Measurements from ENCODE around the gene RASAL1. TPM values are rescaled to one million over a fixed set of nuclear protein-coding genes. Genes with fewer than 3 reads are reported as not detected.
A peak's percentile ranks its signal among the peaks of the same experiment; 100 is the strongest.

Gene RASAL1
- total and polyA plus RNA-seq, 8 donors, result 0.79 to 12.1 (median 2.6) TPM

GRCh38 chr12:113059071-113059595 is 76.4 kb downstream of the RASAL1 start:
- TF ChIP-seq CTCF (IDR thresholded peaks at IDR 0.05), result no peak
- intact Hi-C loops (cut with DNase I), result loop anchor here in 1 of 3 donors (10.0 kb wide), 1 partner anchor 96 kb away; no protein-coding TSS in a partner anchor
- no peaks in the 10 kb centered on the region for H3K9me3 ChIP-seq
- DNase-seq (no peak), FAIRE-seq (no peak), ATAC-seq (no peak)
- H3K36me3 ChIP-seq, result no peaks in the 10 kb centered on the region
- H3K4me3 ChIP-seq, result no peak overlapping the region
- WGBS, 2 donors, result 81 to 89% methylated on average over 8 of the region's 8 CpGs
- no peaks in the 10 kb centered on the region for H3K4me1 ChIP-seq
- no peaks in the 10 kb centered on the region for H3K27me3 ChIP-seq
- H3K27ac ChIP-seq, result no peak overlapping the region

- DNase-seq (no peak), ATAC-seq (no peak), FAIRE-seq (no peak)
- Histone ChIP-seq H3K9me3 (no peaks in the 10 kb centered on the region), H3K27ac (no peak overlapping the region), H3K4me1 (no peaks in the 10 kb centered on the region), H3K27me3 (no peaks in the 10 kb centered on the region), H3K4me3 (no peak overlapping the region), H3K36me3 (no peaks in the 10 kb centered on the region)
- intact Hi-C loops (cut with DNase I), result loop anchor here in 1 of 3 donors (10.0 kb wide), 1 partner anchor 96 kb away; no protein-coding TSS in a partner anchor
- WGBS, 2 donors, result 88 to 97% methylated on average over 1 of the region's 1 CpG
- no peak for TF ChIP-seq CTCF (IDR thresholded peaks at IDR 0.05)
Measured at GRCh38 chr12:113058553-113058952, 77.0 kb downstream of the RASAL1 start.

- H3K9me3 ChIP-seq, result no peaks in the 10 kb centered on the region
- no peak for TF ChIP-seq CTCF (IDR thresholded peaks at IDR 0.05)
- no peaks in the 10 kb centered on the region for H3K36me3 ChIP-seq
- WGBS, 2 donors, result 76 to 80% methylated on average over 39 to 44 of the region's 44 CpGs
- no peaks in the 10 kb centered on the region for H3K4me1 ChIP-seq
- peak overlapping the region in 1 of 4 donors; percentile 28 for H3K27ac ChIP-seq
- DNase-seq, result peak in 2 of 6 donors; percentile 56 to 71
- intact Hi-C loops (cut with DNase I), result loop anchor here in 1 of 3 donors (10.0 kb wide), 1 partner anchor 97 kb away; no protein-coding TSS in a partner anchor
- no peaks in the 10 kb centered on the region for H3K27me3 ChIP-seq
- ATAC-seq, result peak in 2 of 4 donors; percentile 15 to 32
- H3K4me3 ChIP-seq, result peak overlapping the region in 3 of 4 donors; percentile 34 to 65 (median 51)
- no peak for FAIRE-seq
Measured at GRCh38 chr12:113057565-113058485, 77.7 kb downstream of the RASAL1 start.

- peak; percentile 71 to 81 (median 79) for ATAC-seq
- intact Hi-C loops (cut with DNase I), result loop anchor here in 1 of 3 donors (10.0 kb wide), 1 partner anchor 98 kb away; no protein-coding TSS in a partner anchor
- FAIRE-seq, result no peak
- no peak for TF ChIP-seq CTCF (IDR thresholded peaks at IDR 0.05)
- no peaks in the 10 kb centered on the region for H3K9me3 ChIP-seq
- H3K4me3 ChIP-seq, result peak within 1 kb of the TSS; percentile 34 to 65 (median 52)
- no peaks in the 10 kb centered on the region for H3K36me3 ChIP-seq
- WGBS, 2 donors, result 2% methylated on average over 60 to 94 of the region's 94 CpGs
- no peaks in the 10 kb centered on the region for H3K4me1 ChIP-seq
- peak in 5 of 6 donors; percentile 38 to 72 (median 54) for DNase-seq
- peak within 1 kb of the TSS in 1 of 4 donors; percentile 28 for H3K27ac ChIP-seq
- no peaks in the 10 kb centered on the region for H3K27me3 ChIP-seq
Measured at GRCh38 chr12:113056631-113057488, 78.7 kb downstream of the RASAL1 start, which contains the start of gene DTX1. Gene DTX1 (plus strand): TSS chr12:113056730. CDS start chr12:113058193, 1,463 bp downstream.

All from pancreas (tissue), 10 donors.